ENCODE results near the gene CYP2E1.

GRCh38 chr10:133516057-133516456, 11.1 kb upstream of the CYP2E1 start:
- no peak for TF ChIP-seq BHLHE40 (IDR thresholded peaks at IDR 0.05; ENCODE audit: borderline replicate concordance)
- TF ChIP-seq ZNF384 (IDR thresholded peaks at IDR 0.05) = no peak
- TF ChIP-seq SUZ12 (IDR thresholded peaks at IDR 0.05) = no peak
- no peak for TF ChIP-seq FOXM1 (IDR thresholded peaks at IDR 0.05; ENCODE audit: borderline replicate concordance)
- TF ChIP-seq NFRKB (IDR thresholded peaks at IDR 0.05) = no peak
- no peak for TF ChIP-seq SP1 (IDR thresholded peaks at IDR 0.05)
- no peak for TF ChIP-seq PKNOX1 (IDR thresholded peaks at IDR 0.05)
- no peak for TF ChIP-seq FOXK2 (IDR thresholded peaks at IDR 0.05)
- no peak for TF ChIP-seq LEF1 (IDR thresholded peaks at IDR 0.05; ENCODE audit: borderline replicate concordance)
- TF ChIP-seq HDGF (IDR thresholded peaks at IDR 0.05; ENCODE audit: borderline replicate concordance) = no peak
- no peak for TF ChIP-seq L3MBTL2 (conservative IDR thresholded peaks at IDR 0.05)
- no peak for TF ChIP-seq ELF4 (IDR thresholded peaks at IDR 0.05)
- no peak for TF ChIP-seq TARDBP (IDR thresholded peaks at IDR 0.05)

All from HEK293T (cell line).